RWPE2 (cell line): Measurements from ENCODE around the gene WNT3A.
"Not testable (repeated sequence)": the region's sequence is repeated elsewhere in the genome, so short reads cannot be mapped to it uniquely, and the experiment has no call there.

Source experiments
- ATAC-seq: fragments of 200-7000 bp; cut with Tn5 transposase; 3 replicates; pipeline ENCODE4 v1.9.1; 2021; ENCODE audit warnings: low read depth
- DNase-seq: peaks from one replicate; pipeline ENCODE4 v3.0.0-alpha.2; 2020; ENCODE audit warnings: low spot score
- H3K27ac ChIP-seq: fragments of 450-650 bp; 2 replicates; pipeline ENCODE4 v1.5.1; 2017; ENCODE audit warnings: mild to moderate bottlenecking; ENCODE audit not compliant: poor library complexity, severe bottlenecking
- H3K27me3 ChIP-seq: fragments of 250-450 bp; sonication (Bioruptor Pico); 2 replicates; pipeline ENCODE4 v1.5.1; 2021; ENCODE audit warnings: mild to moderate bottlenecking, moderate library complexity; ENCODE audit not compliant: insufficient read depth, poor library complexity, severe bottlenecking
- H3K36me3 ChIP-seq: fragments of 250-450 bp; sonication (Bioruptor Pico); 2 replicates; pipeline ENCODE4 v1.5.1; 2020; ENCODE audit warnings: low read depth, mild to moderate bottlenecking, moderate library complexity
- H3K4me1 ChIP-seq: fragments of 250-450 bp; sonication (Bioruptor Pico); 2 replicates; pipeline ENCODE4 v1.5.1; 2021; ENCODE audit warnings: mild to moderate bottlenecking, moderate library complexity; ENCODE audit not compliant: insufficient read depth, poor library complexity, severe bottlenecking
- H3K4me3 ChIP-seq: fragments of 250-450 bp; sonication (Bioruptor Pico); 2 replicates; pipeline ENCODE4 v1.5.1; 2021; ENCODE audit warnings: mild to moderate bottlenecking, moderate library complexity; ENCODE audit not compliant: severe bottlenecking
- H3K9me3 ChIP-seq: fragments of 250-450 bp; sonication (Bioruptor Pico); 2 replicates; pipeline ENCODE4 v1.5.1; 2021; ENCODE audit warnings: mild to moderate bottlenecking, moderate library complexity; ENCODE audit not compliant: severe bottlenecking
- CTCF ChIP-seq: fragments of 450-650 bp; IDR thresholded peaks from one replicate; pipeline ENCODE4 v1.5.1; 2017; ENCODE audit warnings: mild to moderate bottlenecking, moderate library complexity; ENCODE audit not compliant: poor library complexity, severe bottlenecking

WNT3A gene

GRCh38 chr1:228006786-228007048, at the start of gene WNT3A:
Gene WNT3A (plus strand): TSS chr1:228006998. CDS start chr1:228007129, 131 bp downstream.
- TF ChIP-seq CTCF: no peak
- H3K4me3 ChIP-seq: peak within 1 kb of the TSS; percentile 21
- H3K36me3 ChIP-seq: no peaks in the 10 kb centered on the region
- H3K9me3 ChIP-seq: no peaks in the 10 kb centered on the region
- H3K4me1 ChIP-seq: no peaks in the 10 kb centered on the region
- DNase-seq (no peak), ATAC-seq (no peak)
- H3K27ac ChIP-seq: no peak within 1 kb of the TSS
- peaks cover 13% of the 10 kb centered on the region for H3K27me3 ChIP-seq

- Histone ChIP-seq H3K27me3 (no peaks in the 10 kb centered on the region), H3K4me1 (no peaks in the 10 kb centered on the region), H3K4me3 (no peak overlapping the region), H3K36me3 (no peaks in the 10 kb centered on the region), H3K9me3 (no peaks in the 10 kb centered on the region), H3K27ac (no peak overlapping the region)
- no peak for TF ChIP-seq CTCF
- no peak for DNase-seq
- ATAC-seq: no peak
Observed at GRCh38 chr1:227958617-227959324, 48.0 kb upstream of the WNT3A start.

- no peak for DNase-seq
- no peaks in the 10 kb centered on the region for H3K4me1 ChIP-seq
- H3K27ac ChIP-seq: no peak overlapping the region
- no peak overlapping the region for H3K4me3 ChIP-seq
- TF ChIP-seq CTCF: no peak
- no peak for ATAC-seq
- no peaks in the 10 kb centered on the region for H3K9me3 ChIP-seq
- no peaks in the 10 kb centered on the region for H3K27me3 ChIP-seq
- H3K36me3 ChIP-seq: no peaks in the 10 kb centered on the region
Observed at GRCh38 chr1:227959325-227959860, 47.4 kb upstream of the WNT3A start.

GRCh38 chr1:227961651-227962466, 44.9 kb upstream of the WNT3A start:
- H3K27ac ChIP-seq: no peak overlapping the region
- ATAC-seq: no peak

GRCh38 chr1:227966733-227967132, 40.1 kb upstream of the WNT3A start:
- DNase-seq, H3K36me3 ChIP-seq, ATAC-seq, H3K4me3 ChIP-seq, H3K9me3 ChIP-seq, H3K4me1 ChIP-seq, H3K27me3 ChIP-seq, H3K27ac ChIP-seq: not testable (repeated sequence)

More at GRCh38 chr1:227961651-227962466, 44.9 kb upstream of the WNT3A start:
- Histone ChIP-seq H3K4me3 (no peak overlapping the region), H3K27me3 (no peaks in the 10 kb centered on the region), H3K4me1 (no peaks in the 10 kb centered on the region), H3K9me3 (no peaks in the 10 kb centered on the region), H3K36me3 (no peaks in the 10 kb centered on the region)
- DNase-seq: no peak
- no peak for TF ChIP-seq CTCF

- DNase-seq, H3K27me3 ChIP-seq, H3K27ac ChIP-seq, H3K9me3 ChIP-seq, H3K36me3 ChIP-seq, H3K4me1 ChIP-seq, H3K4me3 ChIP-seq, ATAC-seq: not testable (repeated sequence)
Observed at GRCh38 chr1:227967815-227968214, 39.0 kb upstream of the WNT3A start.

GRCh38 chr1:227970076-227970995, 36.5 kb upstream of the WNT3A start:
- H3K9me3 ChIP-seq, H3K4me1 ChIP-seq, ATAC-seq, H3K27me3 ChIP-seq, DNase-seq, H3K27ac ChIP-seq, H3K4me3 ChIP-seq, H3K36me3 ChIP-seq: not testable (repeated sequence)
